HG03135 (cell line): Measurements from ENCODE around the gene CENPX.

Experiments used
- ATAC-seq: cut with Tn5 transposase; IDR thresholded peaks from one replicate; pipeline ENCODE4 v1.9.1; 2021; ENCODE audit warnings: mild to moderate bottlenecking, moderate library complexity; ENCODE audit not compliant: unreplicated experiment

CENPX gene

DNA sequence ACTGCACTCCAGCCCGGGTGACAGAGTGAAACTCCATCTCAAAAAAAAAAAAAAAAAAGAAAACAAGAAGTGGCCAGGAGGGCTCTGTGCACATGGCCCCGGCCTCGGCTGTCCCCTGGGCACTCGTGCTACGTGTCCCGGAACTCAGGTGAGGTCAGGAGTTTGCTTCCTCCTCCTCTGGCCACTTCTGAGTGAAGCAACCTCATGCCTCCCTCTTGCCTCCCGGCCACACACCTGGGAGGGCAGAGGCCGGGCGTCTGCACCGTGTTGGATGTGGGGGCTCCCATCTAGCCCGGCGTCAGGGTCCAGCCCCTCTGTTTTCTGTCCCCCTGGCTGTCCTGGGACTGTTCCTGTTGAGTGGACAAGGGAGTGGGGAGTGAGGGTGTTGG, 23.1 kb downstream of the CENPX start:
- no peak for ATAC-seq

DNA sequence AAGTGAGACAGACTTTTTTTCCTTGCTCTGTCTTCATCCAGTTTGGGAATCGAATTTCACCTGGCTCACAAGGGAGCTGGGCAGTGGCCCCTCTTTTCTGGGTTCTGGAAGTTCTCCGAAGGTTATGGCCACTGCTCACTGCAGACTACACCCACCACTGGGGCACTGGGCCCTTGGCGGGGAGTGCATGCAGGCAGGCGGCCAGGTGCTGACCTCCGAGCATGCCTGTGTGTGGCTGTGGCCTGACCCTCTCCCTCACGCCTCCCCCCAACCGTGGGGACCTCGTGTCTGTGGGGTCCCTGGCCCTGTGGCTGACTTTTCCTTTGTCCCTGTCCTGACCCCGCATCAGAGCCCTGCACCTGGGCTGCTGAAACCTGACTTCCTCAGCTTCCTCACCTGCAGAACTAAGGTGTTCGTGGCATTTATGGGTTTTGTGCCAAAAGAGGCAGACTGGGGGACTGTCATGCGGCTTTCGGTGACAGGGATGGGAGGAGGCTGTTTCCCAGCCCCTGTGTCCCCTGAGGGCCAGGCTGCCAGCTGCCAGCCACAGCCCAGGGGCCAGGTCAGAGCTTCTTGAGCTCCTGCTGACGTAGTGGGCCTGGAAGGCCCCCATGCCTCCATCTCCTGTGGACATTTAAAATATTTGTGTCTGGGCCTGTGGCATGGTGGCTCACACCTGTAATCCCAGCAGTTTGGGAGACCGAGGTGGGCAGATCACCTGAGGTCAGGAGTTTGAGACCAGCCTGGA, 23.8 kb downstream of the CENPX start:
- no peak for ATAC-seq

DNA sequence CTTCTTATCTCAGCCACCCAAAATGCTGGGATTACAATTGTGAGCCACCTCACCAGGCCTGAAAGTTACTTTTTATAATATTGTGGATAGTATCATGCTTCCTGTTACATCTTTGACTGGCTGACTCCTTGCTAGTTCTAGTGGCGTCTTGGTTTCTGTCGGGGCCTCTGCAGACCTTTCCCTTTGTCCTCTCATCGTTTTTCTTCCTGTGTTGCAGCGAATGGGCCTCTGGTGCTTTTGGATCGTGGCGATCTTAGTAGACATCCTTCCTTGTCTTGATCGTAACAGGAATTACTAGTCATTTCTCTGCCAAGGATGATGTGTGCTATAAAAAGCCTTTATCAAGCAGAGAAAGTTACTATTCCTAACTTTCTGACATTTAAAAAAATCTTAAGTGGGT, 24.5 kb downstream of the CENPX start:
- no peak for ATAC-seq

DNA sequence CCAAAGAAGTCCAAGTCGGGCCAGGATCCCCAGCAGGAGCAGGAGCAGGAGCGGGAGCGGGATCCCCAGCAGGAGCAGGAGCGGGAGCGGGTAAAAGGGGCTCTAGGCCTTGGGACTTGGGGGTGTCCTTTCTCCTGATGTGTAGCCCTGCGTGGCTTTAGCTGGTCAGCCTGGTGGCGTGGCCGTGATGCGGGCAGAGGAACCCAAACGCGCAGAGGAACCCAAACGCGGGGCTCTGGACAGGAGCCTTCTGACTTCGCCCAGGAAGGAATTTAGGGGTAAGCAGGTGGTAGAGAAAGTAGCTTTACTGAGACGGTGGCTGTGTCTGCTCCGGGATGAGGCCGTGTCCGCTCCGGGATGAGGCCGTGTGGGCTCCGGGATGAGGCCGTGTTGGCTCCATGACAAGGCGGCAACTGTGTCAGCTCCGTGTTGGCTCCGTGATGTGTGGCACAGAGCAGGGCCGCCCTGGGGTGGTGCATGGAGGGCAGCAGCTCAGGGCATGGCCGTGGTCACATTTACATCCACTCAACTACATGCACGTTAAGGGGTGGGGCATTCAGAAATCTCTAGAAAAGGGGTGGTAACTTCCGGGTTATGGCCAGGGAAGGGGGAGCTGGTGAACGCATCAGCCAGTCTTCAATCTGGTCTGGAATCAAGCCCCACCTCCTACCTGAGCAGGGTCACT, 25.8 kb downstream of the CENPX start:
- no peak for ATAC-seq

DNA sequence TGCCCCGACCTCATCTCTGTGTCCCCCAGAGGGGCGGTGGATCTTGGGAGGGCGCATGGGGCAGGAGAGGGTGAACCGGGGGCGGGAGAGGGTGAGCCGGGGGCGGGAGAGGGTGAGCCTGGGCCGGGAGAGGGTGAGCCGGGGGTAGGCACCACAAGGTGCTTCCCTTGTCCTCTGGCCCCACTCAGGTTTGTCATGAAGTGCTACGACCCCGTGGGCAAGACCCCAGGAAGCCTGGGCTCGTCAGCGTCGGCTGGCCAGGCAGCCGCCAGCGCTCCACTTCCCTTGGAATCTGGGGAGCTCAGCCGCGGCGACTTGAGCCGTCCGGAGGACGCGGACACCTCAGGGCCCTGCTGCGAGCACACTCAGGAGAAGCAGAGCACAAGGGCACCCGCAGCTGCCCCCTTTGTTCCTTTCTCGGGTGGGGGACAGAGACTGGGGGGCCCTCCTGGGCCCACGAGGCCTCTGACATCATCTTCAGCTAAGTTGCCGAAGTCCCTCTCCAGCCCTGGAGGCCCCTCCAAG, 26.4 kb downstream of the CENPX start:
- no peak for ATAC-seq

DNA sequence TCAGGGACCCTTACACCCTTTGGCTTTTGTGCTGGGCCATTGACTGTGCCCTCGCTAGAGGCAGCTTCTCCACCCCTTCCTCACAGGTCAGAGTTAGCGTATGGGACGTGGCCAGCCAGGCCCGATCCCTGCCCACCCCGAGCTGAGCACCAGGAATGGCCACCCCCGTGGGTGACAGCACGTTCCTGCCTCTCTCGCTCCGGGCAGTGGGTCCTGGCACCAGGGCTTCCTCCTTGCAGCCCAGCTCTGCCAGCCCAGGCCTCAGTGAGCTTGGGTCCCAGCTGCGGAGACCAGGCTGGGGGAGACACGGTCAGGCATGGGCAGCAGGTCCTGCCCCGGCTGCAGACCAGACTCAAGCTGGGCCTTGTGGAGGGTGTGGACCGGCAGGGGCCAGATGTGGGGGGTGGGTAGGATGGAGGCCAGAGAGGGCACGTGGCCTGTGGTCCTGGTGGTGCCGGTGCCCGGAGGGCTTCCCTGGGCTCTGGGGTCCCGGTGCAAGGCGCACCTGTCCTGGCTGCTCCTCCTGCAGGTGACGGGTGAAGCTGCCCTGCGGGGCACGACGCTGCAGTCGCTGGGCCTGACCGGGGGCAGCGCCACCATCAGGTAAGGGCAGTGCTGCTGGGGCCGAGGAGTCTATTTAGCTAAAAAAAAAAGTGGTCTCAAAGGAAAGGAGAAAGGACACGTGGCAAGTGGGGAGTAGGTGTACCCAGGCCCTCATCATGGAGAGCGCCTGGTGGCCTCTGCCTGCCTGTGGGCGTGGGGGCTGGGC, 27.0 kb downstream of the CENPX start:
- no peak for ATAC-seq

DNA sequence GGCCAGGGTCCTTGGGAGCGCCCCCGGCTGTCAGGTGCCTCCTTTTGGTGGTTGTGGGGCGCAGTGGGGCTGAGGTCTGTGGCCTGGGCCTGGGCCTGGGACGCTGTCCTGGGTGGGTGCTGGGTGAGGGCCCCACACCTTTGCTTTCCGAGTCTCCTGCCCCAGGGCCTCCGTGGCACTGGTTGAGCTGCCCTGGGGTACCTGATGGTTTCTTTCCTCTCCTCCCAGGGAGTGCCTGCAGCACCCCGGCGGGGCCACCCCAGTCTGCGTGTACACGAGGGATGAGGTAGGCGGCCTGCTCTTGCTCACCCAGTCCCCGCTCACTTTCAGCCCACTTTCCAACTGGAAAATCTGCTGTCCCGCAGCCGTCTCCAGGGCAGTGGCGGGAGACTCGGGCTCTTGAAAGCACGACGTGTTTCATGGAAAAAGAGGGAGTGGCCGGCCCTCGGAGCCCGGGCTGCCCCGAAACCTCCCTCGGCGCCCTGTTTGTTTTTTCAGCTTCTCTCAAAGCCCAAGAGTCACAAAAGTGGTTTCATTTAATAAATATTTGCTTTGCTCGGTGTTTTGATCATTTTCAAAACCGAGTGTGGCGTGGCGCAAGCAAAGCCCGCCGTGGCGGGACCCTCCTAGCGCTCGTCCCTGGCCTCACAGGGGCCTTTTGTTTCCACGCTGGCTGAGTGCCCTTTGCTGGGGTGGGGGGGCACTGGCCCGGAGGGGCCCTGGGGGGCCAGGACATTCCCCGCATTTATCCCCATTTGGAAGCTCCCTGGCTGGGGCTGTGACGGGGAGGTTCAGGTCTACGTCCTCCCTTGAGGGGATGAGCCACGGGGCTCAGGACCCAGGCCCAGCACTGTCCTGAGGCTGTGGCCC, 27.9 kb downstream of the CENPX start:
- ATAC-seq: no peak

DNA sequence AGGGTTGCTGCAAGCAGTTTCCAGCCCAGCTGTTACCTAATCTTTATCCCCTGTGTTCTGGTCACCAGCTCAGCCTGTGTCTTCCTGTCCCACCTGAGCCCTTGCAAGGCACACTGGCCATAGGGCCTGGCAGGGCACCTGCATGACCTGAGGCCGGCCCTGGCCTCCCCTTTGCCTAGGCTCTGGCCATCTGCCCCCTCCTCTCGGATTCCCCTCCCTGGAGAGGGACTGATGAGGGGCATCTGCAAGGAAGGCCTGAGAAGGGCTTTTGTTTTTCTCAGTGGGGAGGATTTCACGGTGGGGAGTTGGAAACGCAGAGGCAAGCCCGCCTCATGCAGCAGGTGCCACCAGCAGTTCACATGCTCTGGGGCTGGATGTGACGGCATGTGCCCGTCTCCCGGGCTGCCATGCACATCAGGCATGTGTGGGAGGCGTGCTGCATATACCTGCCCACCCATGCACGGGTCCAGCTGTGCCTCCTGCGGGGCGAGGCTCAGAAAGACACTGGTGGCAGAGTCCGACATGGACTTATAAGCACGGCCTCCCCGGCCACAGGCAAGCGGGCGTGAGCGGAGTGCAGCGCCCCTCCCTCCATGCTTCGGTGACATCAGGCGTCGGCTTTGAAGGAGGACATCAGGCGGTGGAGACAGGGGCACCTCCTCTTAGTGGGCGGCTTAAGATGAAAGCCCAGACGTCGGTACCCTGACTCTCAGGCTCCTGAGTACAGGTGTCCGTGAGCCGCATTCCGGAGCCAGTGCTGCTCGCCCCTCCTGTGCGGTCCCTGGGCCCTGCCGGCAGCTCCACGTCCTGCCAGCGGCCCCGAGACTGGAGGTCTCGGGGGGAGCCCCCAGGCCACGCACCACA, 28.7 kb downstream of the CENPX start:
- no peak for ATAC-seq

DNA sequence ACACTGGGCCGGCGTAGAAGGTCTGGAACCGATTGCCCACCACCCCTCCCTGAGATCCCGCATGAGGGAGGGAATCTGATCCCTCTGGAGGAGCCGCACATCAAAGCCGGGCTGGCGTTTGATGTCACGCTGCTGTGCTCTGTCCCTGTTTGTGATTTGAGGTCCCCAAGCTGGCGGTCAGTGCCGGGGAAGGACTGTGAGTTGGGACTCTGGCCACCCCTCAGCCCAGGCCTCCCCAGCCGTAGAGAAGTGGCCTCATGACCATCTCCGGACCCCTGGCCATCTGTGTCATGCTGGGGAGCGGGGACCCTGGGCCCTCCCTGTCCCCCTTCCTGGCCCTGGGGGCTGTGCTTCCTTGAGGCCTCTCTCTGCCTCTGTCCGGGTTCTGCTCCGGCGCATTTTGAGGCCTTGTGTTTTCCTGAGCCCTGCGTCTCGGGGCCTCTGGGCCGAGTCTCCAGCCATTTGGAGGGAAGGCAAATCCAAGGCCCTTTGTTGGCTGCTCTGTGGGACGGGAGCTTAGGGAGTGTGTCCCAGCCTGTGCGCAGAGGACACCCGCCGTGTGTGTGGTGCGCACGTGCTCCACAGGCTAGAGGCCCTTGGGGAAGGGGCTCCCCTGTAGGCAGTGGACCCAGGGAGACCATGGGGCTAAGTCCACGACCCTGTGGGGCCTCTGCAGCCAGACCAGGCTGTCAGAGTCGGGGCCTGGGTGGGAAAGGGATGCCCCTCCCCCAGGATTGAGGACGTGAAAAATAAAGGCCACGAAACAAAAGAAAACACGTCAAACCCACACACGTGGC, 30.2 kb downstream of the CENPX start:
- no peak for ATAC-seq

DNA sequence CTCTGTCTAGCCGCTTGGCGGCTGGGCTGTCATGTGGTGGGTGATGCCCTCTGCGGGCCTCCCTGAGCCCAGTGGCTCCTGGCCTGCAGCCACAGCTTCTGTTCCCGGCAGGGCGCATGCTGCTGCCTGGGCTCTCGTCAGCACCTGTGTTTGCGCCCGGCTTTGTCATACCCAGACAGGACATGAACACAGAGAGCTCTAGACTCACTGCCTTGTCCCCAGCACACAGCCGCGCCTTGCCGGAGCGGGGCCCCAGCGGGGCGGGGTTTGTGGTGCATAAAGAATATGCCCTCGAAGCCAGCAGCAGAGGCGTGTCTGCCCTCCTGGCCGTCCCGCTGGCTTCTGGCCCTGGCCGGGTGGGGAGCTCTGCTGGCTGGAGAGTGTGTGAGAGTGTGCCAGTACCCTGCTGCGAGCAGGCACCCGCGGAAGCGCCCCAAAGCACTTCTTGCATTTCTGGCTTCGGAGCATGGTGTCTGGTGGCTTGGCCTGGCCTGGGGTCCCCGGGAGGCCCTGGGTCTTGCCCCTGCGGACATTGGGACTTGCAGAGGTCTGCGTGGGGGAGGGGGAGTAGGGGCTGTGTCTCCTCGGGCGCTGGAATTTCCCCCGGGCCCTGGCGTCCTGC, 30.9 kb downstream of the CENPX start:
- no peak for ATAC-seq

DNA sequence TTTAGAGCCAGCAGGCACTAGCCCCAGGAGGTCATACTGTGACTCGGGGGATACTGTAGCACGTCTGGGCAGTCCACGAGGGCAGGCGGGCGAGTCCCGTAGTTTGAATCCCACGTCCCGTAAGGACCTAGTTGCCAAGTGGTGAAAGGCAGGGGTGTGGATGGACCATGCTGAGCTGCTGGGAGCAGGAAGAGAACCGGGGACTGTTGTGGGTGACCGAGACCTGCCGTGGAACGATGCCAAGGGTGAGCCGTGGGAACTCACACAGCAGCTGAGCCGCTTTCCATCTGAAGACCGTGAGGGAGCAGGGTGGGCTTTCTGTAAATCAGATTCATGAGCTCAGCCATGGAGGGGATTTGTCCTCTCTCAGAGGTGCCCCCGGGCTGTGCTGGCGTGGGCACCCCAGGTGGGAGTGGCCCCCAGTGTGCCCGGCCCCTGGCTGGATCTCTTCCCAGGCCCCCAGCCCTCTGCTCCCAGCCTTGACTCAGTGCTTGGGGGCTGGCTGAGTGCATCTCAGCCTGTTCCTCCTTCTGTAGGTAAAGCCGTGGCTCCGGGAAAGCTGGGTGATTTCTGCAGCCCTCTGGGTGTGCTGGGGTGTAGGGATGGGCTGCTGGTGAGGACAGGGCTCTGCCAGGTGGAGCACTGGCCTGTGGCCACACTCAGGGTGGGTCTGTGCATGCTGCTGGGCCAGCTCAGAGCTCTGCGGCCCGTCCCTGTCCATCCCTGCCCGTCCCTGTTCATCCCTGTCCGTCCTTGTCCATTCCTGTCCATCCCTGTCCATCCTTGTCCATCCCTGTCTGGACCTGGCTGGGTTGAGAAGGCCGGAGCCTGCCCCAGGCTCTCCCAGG, 31.6 kb downstream of the CENPX start:
- no peak for ATAC-seq

DNA sequence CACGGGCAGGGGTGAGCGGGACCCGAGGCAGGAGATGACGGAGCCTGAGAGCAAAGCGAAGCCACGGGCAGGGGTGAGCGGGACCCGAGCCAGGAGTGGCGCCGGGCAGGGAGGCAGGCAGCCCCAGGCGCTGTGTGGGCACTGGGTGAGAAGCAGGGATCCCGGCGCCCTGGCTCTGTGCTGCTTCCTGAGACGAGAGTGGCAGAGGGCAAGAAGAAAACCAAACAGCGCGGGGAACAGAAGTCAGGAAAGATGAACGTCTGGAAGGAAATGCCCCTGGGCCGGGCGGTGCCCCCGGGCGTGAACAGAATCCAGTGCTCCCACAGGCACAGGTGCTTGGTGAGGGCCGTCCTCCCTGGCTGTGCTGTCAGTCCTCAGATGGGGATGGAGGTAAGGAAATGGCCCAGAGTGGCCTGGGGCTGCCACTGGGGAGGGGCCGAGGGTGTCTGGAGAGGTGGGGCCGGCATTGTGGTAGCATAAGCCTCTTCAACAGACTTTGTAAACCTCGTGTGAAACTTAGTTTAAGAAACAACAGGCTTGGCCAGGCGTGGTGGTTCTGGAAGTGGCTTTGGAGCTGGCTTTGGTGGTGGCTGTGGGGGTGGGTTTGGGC, 35.4 kb downstream of the CENPX start:
- ATAC-seq: no peak

DNA sequence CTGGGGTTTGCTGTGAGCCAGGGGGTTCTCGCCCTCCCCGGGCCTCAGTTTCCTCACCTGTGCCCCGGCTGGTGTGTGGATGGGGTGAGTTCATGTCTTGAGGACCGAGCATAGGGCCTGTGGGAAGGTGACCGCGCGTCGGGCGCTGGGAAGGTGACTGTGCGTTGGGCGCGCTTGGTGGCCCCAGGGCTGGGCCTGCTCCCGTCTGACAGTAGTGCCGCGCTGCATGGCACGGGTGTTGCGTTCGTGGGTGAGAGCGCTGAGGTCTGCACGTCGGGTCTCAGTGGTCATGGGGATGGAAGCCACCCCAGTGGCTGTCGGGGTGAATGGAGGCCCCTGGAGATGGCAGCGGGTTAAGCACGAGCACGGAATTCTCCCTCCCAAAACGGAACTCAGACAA, 36.1 kb downstream of the CENPX start:
- ATAC-seq: no peak

DNA sequence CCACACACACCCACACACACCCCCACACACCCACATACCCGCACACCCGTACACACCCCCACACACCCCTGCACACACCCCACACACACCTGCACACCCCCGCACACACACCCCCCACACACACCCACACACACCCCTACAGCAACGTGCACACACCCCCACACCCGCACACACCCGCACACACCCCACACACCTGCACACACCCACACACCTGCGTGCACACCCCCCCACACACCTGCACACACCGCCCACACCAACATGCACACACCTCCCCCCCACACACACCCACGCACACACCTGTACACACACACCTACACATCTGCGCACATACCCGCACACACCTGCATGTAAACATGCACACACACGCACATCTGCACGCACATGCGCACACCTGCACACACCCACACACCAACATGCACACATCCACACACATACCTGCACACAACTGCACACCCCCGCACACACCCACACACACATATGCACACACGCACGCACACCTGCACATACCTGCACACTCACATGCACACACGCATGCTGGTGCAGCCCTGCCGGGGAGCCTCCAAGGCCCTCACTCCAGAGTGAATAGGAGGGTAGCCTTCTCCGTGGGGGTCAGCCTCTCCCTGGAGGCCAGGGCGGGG, 37.8 kb downstream of the CENPX start:
- no peak for ATAC-seq

DNA sequence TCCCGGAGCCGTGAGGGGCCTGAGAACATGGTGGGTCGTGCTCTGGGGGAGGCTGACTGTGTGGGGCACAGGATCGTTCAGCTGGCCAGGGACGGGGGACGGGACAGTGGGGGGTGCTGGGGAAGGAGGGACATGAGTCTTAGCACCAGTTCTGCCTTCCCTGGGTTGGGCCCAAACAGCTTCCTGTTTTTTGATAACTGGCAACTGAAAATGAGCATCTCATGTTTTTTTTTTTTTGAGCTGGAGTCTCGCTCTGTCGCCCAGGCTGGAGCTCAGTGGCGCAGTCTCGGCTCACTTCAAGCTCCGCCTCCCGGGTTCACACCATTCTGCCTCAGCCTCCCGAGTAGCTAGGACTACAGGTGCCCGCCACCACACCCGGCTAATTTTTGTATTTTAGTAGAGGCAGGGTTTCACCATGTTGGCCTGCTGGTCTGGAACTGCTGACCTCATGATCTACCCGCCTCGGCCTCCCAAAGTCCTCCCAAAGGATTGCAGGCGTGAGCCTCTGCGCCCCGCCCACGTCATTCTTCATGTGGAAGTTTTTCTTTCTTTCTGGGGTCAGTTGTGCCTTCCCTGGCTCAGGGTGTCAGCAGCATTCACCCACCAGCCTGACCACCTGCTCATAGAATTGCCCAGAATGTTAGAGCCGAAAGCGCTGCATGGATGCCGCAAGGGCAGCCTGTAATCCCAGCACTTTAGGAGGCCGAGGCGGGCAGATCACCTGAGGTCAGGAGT, 38.9 kb downstream of the CENPX start:
- no peak for ATAC-seq

DNA sequence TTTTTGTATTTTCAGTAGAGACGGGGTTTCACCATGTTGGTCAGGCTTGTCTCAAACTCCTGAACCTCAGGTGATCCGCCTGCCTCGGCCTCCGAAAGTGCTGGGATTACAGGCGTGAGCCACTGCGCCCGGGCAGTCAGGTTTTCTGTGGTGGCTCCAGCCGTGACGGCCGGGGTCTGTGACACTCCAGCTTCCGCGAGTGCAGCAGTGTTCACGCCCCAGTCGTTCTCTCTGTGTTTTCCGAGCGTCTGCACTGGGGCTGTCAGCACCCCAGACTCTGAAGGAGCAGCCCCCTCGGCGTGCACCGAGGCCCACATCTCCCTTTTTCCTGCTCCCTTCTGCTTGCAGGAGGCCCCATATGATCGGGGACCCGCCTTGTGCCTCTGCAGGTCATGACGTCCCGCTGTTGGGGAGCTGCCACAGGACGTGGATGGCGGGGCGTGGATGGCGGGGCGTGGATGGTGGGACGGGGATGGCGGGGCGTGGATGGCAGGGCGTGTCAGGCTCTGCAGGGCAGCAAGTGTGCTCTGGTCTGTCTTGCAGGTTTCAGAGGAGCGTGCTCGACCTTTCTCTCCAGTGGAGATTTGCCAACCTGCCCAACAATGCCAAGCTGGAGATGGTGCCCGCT, 39.6 kb downstream of the CENPX start:
- ATAC-seq: no peak
